GM20000 (cell line): ENCODE measurements around the gene CACHD1.

Experiments
- DNase-seq: peaks from one replicate; pipeline ENCODE4 v3.0.0; 2012; ENCODE audit warnings: low spot score
- TF ChIP-seq, protein P1 (sequence below): IDR thresholded peaks from 2 replicates; pipeline ENCODE4 v1.5.1; 2012; ENCODE audit warnings: mild to moderate bottlenecking, control low read depth; ENCODE audit errors: extremely low read depth, missing control alignments

The CACHD1 gene

DNA sequence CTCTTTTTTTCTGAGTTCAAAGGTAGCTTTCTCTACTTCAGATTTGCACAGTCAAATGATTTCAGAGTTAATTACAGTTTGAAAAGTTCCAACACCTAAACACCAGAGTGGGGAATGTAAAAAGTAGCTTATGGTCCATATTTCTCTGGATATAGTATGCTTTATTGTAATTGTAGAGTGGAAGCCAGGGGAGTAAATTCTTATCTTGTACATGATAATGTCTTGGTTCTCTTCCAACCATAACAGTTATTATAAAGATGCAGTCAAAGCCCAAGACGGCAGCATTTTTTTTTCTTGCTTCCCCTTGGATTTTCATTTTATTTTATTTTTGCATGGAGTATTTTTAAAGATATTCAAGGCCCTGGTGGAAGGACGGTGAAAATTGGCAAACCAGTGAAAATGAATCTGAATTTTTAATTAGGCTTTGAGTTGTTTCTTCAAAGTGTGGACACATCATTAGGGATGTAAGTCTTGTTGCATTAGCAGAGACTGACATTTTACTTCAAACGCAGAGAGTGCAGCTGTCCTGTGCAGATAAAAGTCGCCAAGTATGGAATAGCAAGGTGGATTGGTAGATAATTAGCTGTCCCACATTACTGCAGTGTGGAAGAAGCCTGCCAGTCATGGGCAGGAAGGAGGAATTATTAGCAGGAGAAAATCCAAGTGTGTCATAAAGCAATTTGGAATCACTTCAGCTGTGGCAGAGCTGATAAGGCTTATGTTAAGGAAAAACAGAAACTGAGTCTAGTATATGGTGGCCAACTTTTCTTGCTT is 11.3 kb downstream of the CACHD1 start:
- DNase-seq, result no peak
- TF ChIP-seq, protein P1, sequence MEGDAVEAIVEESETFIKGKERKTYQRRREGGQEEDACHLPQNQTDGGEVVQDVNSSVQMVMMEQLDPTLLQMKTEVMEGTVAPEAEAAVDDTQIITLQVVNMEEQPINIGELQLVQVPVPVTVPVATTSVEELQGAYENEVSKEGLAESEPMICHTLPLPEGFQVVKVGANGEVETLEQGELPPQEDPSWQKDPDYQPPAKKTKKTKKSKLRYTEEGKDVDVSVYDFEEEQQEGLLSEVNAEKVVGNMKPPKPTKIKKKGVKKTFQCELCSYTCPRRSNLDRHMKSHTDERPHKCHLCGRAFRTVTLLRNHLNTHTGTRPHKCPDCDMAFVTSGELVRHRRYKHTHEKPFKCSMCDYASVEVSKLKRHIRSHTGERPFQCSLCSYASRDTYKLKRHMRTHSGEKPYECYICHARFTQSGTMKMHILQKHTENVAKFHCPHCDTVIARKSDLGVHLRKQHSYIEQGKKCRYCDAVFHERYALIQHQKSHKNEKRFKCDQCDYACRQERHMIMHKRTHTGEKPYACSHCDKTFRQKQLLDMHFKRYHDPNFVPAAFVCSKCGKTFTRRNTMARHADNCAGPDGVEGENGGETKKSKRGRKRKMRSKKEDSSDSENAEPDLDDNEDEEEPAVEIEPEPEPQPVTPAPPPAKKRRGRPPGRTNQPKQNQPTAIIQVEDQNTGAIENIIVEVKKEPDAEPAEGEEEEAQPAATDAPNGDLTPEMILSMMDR, result no peak

DNA sequence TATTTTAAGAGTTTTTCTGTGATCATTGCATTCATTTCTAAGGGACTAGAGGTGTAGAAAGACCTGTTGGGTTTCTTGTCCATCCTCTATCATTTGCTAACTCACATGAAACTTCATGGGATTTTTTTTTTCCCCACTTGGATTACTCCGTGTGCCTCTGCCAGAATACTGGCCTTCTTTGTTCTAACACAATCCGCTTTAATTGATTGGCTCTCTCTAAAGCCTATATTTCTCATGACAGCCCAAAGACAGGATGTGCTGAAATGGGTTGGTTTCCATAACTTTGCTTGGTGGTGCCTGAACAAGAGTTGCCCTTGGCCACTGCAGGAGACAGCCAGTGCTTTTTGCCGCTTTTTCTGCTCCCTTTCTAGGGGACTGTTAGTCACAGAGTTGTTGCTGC is 12.2 kb downstream of the CACHD1 start:
- no peak for DNase-seq
- TF ChIP-seq, protein P1, result no peak

DNA sequence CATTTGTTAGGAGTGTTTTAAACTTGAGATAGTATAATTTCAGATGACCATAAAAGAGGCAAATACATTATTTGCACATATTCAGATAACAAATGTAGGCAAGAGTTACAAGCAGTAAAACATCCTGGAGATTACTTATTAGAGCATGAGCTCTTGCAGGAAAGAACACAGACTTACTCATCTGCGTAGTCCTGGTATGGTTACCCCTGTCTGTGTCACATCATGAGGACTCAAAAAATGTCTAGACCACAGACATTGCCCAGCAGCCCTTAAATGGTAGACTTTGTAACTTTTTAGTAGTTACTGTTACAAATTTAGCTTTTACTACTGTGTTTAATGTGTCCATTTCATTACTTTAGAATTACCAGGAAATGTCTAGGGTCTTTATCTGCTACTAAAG is 12.8 kb downstream of the CACHD1 start:
- TF ChIP-seq, protein P1, result no peak
- no peak for DNase-seq

DNA sequence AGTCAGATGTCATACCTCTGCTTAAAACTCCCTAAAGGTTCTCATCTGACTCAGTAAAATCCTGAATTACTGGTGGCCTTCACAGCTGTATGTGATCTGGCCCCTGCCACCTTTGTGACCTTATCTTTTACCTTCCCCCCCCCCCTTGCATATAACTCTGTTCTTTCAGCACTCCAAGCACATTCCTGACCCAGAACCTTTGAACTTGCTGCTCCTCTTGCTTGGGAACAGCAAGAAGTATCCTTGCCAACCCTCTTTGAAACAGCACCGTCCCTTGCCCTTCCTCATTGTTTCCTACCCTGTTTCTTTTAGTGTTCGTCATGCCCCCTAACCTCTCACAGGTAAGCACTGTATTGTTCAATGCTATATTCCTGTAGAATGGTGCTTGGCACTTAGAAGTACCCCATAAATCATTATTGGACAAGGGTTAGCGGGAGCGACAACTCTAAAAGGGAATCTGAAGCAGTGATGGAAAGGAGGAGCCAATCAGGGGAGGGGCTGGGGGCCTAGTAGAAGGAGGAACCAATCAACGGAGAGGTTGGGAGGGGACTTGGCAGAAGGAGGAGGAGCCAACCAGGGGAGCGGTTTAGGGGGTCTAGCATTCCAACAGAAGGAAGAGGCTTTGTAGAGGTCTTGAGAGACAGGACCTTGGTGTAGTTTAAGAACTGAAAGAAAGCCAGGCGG is 13.9 kb downstream of the CACHD1 start:
- TF ChIP-seq, protein P1, result no peak
- DNase-seq, result no peak

DNA sequence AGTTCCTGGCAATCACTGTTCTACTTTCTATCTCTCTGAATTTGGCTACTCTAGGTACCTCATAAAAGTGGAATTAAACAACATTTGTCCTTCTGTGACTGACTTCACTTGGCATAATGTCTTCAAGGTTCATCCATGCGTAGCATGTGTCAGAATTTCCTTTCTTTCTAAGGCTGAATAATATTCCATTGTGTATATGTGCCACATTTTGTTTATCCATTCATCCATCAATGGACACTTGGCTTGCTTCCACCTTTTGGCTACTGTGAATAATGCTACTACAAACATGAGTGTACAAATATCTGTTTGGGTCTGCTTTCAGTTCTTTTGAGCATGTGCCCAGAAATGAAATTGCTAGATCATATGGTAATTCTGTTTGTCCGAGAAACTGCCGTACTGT is 14.7 kb downstream of the CACHD1 start:
- TF ChIP-seq, protein P1, result no peak
- no peak for DNase-seq

DNA sequence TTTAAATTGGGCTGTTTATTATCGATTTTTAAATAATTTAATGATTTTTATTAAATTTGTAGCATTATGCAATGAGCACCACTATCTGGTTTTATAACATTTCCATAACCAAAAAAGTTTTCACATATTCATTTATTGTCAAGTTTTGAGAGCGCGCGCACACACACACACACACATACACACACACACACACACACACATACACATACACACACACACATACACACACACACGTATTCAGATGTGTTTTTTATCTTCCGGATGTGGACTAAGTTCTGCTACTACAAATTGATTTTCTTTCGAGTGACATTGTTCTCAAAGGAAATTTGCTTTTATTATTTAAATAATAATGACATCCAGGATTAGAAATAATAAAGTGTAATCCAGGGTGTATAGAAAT is 16.3 kb downstream of the CACHD1 start:
- TF ChIP-seq, protein P1, result no peak
- no peak for DNase-seq

DNA sequence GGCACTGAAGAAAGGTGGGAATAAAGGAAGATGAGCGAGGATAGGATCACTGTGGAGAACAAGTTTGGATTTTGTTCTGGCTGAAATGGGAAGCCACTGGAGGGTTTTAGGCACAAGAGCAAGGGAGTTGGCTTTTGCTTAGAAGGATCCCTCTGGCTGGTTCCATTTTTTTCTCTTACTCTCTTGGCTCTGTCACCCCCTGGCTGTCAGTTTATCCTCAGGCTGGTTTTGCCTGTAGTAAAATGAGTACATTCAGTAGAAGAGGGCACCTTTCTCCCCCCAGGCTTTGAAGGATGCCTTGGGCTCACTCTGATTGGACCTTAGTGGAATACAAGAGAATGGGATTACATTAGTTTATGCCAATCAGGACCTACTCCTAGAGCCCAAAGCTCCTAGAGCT is 17.1 kb downstream of the CACHD1 start:
- TF ChIP-seq, protein P1, result no peak
- DNase-seq, result no peak
